ENCODE measurements around the gene PPFIA4. TPM values are rescaled to one million over a fixed set of nuclear protein-coding genes. Genes with fewer than 3 reads are reported as not detected.

The PPFIA4 gene
- total RNA-seq, 1 donor from 2014 or later, result 9.1 TPM

GRCh38 chr1:203082571-203083462 is 56.5 kb downstream of the PPFIA4 start:
- FAIRE-seq (no peak), DNase-seq (ENCODE audit: low read depth) (no peak)
- H3K27ac ChIP-seq (ENCODE audit: low read depth, low read length), result no peak overlapping the region
- Mint-ChIP-seq H3K36me3 (ENCODE audit: low read depth, unreplicated experiment) (peaks cover 15% of the 10 kb centered on the region), H3K27ac (ENCODE audit: unreplicated experiment) (no peak overlapping the region), H3K27me3 (ENCODE audit: low read depth, unreplicated experiment) (peaks cover 61% of the 10 kb centered on the region), H3K4me3 (ENCODE audit: unreplicated experiment) (no peak overlapping the region), H3K9me3 (ENCODE audit: unreplicated experiment) (peaks cover 5% of the 10 kb centered on the region), H3K4me1 (ENCODE audit: low read depth, unreplicated experiment) (no peaks in the 10 kb centered on the region)
- TF ChIP-seq CTCF (IDR thresholded peaks at IDR 0.05; ENCODE audit: insufficient read depth, low read depth, low read length) (no peak), EZH2 (IDR thresholded peaks at IDR 0.05; ENCODE audit: insufficient read depth, low read length) (no peak)
- no peaks in the 10 kb centered on the region for H3K4me1 ChIP-seq (ENCODE audit: insufficient read depth, low read length)
- no peak overlapping the region for H3K9ac ChIP-seq (ENCODE audit: low read length)
- no peak overlapping the region for H2AFZ ChIP-seq (ENCODE audit: low read depth, low read length)
- H3K79me2 ChIP-seq (ENCODE audit: insufficient read depth, low read length), result no peaks in the 10 kb centered on the region
- no peak overlapping the region for H3K4me2 ChIP-seq (ENCODE audit: low read length)
- H3K27me3 ChIP-seq (ENCODE audit: insufficient read depth, low read length), result peaks cover 39% of the 10 kb centered on the region
- H3K9me3 ChIP-seq (ENCODE audit: insufficient read depth, low read depth, low read length), result no peaks in the 10 kb centered on the region
- no peak overlapping the region for H3K4me3 ChIP-seq (ENCODE audit: insufficient read depth, low read depth, low read length)
- H4K20me1 ChIP-seq (ENCODE audit: insufficient read depth, low read length), result no peaks in the 10 kb centered on the region
- no peaks in the 10 kb centered on the region for H3K36me3 ChIP-seq (ENCODE audit: insufficient read depth, low read length)

DNA sequence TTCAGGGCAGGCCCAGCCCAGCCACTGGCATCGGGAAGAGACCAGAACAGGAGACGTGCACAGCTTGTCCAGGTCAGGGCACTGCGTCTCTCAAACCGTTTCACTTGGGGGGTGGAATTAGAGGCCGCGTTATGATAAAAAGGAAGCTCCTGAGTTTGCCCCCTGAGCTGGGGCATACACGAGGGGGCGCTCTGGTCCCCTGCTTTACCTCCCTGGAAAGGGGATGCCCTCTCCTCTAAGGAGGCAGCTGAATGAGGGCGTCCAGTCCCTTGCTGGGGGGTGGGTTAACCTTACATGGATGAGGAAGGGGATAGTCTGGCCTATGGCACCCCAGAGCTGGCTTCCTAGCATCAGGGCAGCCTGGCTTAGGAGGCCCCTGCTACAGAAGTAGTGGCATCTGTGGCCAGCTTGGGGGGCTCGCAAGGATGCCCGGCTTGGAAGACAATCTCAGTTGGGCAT is 57.2 kb downstream of the PPFIA4 start:
- no peak overlapping the region for H3K9ac ChIP-seq (ENCODE audit: low read length)
- H2AFZ ChIP-seq (ENCODE audit: low read depth, low read length), result no peak overlapping the region
- H3K9me3 ChIP-seq (ENCODE audit: insufficient read depth, low read depth, low read length), result no peaks in the 10 kb centered on the region
- H3K36me3 ChIP-seq (ENCODE audit: insufficient read depth, low read length), result no peaks in the 10 kb centered on the region
- H3K4me3 Mint-ChIP-seq (ENCODE audit: unreplicated experiment), result no peak overlapping the region
- peaks cover 39% of the 10 kb centered on the region for H3K27me3 ChIP-seq (ENCODE audit: insufficient read depth, low read length)
- H3K4me1 ChIP-seq (ENCODE audit: insufficient read depth, low read length), result no peaks in the 10 kb centered on the region
- no peaks in the 10 kb centered on the region for H3K4me1 Mint-ChIP-seq (ENCODE audit: low read depth, unreplicated experiment)
- peaks cover 10% of the 10 kb centered on the region for H3K36me3 Mint-ChIP-seq (ENCODE audit: low read depth, unreplicated experiment)
- H4K20me1 ChIP-seq (ENCODE audit: insufficient read depth, low read length), result no peaks in the 10 kb centered on the region
- no peaks in the 10 kb centered on the region for H3K79me2 ChIP-seq (ENCODE audit: insufficient read depth, low read length)
- DNase-seq (ENCODE audit: low read depth) (no peak), FAIRE-seq (no peak)
- H3K27ac ChIP-seq (ENCODE audit: low read depth, low read length), result no peak overlapping the region
- H3K27me3 Mint-ChIP-seq (ENCODE audit: low read depth, unreplicated experiment), result peaks cover 60% of the 10 kb centered on the region
- H3K4me3 ChIP-seq (ENCODE audit: insufficient read depth, low read depth, low read length), result no peak overlapping the region
- H3K9me3 Mint-ChIP-seq (ENCODE audit: unreplicated experiment), result peaks cover 8% of the 10 kb centered on the region
- no peak overlapping the region for H3K4me2 ChIP-seq (ENCODE audit: low read length)
- TF ChIP-seq CTCF (IDR thresholded peaks at IDR 0.05; ENCODE audit: insufficient read depth, low read depth, low read length), result no peak
- no peak for TF ChIP-seq EZH2 (IDR thresholded peaks at IDR 0.05; ENCODE audit: insufficient read depth, low read length)
- peak overlapping the region; percentile 1 for H3K27ac Mint-ChIP-seq (ENCODE audit: unreplicated experiment)
